Stimulated activated CD8-positive, alpha-beta memory T cell treated with anti-CD3 and anti-CD28 coated beads, Interleukin-12 subunit alpha, Interleukin-12 subunit beta, amount 100 ng/mL, for 24 hours (primary cell): ENCODE data around the gene RERE.

Experiments used
- DNase-seq: peaks from one replicate; pipeline ENCODE4 v3.0.0-alpha.2; 2020; ENCODE audit errors: extremely low read depth

The RERE gene

DNA sequence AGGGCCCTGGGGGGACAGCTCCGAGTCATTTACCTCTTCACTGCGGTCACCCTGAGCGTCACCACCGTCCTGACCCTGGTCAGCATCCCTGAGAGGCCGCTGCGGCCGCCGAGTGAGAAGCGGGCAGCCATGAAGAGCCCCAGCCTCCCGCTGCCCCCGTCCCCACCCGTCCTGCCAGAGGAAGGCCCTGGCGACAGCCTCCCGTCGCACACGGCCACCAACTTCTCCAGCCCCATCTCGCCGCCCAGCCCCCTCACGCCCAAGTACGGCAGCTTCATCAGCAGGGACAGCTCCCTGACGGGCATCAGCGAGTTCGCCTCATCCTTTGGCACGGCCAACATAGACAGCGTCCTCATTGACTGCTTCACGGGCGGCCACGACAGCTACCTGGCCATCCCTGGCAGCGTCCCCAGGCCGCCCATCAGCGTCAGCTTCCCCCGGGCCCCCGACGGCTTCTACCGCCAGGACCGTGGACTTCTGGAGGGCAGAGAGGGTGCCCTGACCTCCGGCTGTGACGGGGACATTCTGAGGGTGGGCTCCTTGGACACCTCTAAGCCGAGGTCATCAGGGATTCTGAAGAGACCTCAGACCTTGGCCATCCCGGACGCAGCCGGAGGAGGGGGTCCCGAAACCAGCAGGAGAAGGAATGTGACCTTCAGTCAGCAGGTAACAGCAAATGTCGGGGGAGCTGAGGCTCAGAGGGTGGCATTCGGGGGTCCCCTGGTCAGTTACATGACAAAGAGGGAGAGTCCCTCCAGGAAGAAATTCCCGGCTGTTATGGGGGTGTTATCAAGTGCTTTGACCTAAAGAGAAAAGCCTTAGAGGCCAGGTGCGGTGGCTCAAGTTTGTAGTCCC is 486.9 kb downstream of the RERE start:
- DNase-seq, result no peak

DNA sequence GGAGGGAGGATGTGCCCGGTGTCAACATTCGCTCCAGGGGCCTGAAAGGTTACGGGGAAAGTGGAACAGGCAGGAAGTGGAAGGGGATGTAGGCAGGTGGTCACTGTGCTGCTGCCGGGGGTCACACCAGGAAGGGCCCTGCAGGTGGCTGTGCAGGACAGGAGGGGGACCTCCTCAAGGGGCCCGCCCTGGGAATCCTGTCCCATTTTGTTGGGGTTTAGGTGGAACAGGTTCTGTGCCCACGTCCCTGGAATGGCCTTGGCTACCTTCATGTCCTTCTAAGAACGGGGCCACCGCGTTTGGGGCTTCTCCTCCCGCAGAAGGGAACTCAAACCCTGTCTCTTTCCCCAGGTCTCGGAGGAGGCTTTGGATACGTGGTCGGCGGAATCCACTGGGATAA is 487.6 kb downstream of the RERE start:
- no peak for DNase-seq

DNA sequence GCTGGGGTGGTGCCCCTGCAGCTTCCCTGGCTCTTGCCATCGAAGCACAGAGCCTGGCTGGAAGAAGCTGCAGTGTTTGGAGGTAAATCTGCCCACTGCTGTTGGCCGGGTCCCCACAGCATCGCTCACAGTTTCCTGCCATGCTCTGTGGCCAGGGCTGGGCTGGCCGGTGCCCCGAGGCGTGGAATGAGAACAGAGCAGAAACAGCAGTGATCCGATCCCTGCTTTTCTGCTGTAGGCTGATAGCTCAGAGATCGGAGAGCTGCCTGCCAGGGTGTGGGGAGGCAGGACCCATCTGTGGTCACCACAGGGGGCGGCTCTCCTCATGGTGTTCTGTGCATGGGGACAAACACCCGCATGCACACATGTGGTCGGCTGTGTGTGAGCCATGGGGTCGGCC is 488.0 kb downstream of the RERE start:
- no peak for DNase-seq

DNA sequence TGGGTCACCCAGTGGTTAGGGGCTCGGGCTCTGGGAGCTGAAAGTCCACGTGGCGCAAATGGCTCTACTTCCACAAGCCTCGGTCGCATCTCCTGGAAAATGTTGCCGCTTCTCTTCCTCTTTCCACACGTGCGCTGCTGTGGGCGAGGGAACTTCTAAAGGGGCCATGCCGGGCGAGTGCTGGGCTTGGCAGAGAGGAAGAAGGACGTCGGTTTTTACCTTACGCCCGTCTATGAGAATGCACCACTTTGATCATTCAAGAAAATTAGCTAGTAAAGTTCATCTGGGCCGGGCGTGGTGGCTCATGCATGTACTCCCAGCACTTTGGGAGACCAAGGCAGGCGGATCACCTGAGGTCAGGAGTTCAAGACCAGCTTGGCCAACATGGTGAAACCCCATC is 489.2 kb downstream of the RERE start:
- DNase-seq, result no peak

DNA sequence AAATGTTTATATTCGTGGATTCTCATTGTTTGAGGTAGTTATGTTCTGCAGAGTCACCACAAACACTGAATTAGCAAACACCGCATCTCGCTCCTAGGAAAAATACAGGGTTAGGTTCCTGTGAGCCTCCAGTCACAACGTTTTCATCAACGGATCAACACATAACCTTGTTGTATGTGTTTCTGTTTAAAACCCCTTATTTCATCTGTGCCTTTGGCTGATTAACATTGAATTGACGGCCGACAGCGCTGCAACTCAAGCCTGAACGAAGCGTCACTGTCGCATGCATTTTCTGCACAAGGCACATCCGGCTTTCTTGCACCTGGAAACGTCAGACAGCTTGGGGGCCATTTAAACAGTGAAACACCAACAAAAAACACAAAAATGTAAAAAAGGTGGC is 491.2 kb downstream of the RERE start:
- DNase-seq, result no peak

GRCh38 chr1:8325771-8326170 is 491.7 kb downstream of the RERE start:
- no peak for DNase-seq

DNA sequence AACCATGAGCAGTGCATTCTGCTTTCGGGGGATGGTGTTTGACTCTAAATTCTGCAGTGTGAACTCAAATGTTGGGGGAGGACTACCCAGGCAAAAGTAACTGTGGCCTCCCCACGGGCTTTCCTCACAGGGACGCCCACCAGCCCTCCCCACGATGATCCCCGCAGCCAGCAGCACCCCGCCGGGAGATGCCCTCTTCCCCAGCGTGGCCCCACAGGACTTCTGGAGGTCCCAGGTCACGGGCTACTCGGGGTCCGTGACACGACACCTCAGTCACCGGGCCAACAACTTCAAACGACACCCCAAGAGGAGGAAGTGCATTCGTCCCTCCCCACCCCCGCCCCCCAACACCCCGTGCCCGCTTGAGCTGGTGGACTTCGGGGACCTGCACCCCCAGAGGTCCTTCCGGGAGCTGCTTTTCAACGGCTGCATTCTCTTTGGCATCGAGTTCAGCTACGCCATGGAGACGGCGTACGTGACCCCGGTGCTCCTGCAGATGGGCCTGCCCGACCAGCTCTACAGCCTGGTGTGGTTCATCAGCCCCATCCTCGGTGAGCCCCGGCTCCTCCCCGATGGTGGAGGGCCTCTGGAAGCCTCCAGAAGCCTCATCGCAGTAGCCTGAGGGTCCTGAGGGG is 493.1 kb downstream of the RERE start:
- no peak for DNase-seq

DNA sequence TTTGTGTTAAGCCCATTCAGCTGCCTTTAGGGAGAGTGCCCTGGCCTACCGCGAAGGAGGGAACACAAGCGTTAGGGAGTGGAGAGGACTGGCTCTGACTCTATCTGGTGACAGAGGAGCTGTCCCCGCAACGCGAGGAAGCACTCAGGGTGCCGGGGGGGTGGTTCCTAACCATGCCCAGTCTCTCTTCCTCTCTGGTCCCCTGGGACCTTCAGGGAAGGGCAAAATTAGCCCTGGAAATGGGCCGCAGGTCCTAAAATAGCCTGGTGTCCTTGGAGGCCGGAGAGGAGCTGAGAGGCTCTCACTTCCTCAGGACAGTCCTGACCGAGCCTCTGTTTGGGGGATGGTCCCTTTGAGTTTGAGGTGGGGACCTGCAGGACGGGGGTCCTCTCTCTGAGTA is 493.7 kb downstream of the RERE start:
- DNase-seq, result no peak

DNA sequence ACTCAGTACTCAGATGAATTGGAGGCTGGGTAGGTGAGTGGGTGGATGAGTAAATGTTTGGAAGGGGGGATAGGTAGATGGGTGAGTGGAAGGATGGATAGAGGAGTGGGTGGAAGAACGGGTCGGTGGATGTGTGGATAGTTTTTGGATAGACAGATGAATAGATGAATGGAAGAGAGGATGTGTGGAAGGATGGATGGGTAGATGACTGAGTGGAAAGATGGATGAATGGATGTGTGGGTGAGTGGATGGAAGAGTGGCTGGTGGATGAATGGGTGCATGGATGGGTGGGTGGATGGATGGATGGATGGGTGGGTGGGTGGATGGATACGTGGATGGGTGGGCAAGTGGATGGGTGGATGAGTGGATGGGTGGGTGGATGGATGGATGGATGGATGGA is 495.8 kb downstream of the RERE start:
- DNase-seq, result no peak

GRCh38 chr1:8318436-8318835 is 499.0 kb downstream of the RERE start:
- no peak for DNase-seq

DNA sequence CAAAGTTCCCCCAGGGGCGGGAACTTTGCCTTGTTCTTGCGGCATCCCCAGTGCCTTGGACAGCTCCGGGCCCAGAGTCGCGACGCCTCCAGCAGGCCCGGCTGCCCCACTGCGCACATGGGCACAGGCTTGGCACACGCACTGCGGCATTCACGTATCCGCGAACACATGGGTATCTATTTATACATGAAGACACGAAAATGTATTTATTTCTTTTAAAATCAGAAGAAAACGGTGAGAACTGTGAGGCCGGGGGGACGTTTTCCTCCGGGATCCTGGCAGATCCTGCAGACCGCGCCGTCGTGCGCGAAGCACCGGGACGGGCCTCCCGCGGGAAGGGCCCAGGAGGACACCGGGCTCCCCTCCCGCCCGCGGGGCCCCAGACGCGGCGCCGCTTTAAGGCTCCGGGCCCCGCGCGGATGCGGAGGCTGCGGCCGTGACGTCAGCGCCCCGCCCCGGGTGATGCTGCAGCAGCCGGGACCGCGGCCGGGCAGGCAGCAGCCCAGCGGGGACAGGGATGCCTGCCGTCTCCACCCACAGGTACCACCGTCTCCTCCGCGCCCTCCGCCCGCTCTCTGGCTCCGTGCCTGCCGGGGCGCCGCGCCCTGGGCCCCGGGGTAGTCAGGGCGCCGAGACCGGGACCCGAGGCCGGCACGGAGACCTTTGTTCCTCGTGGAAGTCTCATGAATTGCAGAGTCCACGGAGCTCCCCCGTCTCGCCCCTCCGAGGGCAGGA is 499.6 kb downstream of the RERE start, which contains the start of gene SLC45A1:
Gene SLC45A1 (plus strand): TSS at position 468 of the 735 bp plus-strand sequence. CDS start 6,216 bp downstream, outside the sequence.
- peak; percentile 59 for DNase-seq

GRCh38 chr1:8315573-8316475 is 501.6 kb downstream of the RERE start:
- no peak for DNase-seq

DNA sequence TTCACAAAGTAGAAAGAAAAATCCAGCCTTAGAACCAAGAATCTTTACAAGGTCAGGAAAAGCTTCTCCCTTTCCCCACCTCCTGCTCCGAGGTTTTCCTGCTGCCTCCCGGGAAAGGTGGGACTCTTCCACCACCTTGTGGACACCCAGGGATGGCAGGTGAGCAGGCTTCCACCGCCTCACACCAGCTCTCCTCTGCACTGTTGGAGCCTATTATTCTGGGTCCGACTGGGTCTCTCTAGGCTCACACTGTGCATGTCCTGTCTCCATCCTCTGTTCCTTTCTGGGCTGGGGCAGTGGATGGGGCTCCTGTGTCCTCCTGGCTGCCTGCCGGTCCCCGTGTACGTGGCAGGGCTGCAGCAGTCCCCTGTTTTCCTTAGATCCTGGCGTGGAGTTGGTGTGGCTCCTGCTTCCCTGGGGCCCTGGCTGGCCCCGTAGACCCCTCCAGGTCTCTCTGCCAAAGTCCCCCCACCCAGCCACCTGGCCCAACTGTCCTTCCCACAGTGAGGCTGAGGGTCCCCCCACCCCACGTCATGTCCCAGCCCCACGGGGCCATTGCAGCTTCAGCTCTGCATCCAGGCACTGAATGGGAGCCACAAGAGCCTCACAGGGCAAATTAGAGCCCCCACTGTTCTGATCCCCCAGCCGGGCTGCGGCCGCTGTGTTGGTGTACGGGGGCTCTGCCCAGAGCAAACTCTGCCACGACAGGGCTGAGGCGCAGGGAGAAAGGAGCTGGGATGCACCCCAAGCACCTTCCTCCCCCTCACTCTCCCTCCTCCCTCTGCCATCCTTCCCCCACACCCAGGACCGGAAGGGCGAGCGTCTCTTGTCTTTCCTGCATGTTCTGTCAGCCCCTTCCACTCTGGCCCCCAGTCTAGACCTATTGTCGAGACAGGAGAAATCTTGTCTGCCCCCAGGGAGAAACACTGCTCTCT is 502.8 kb downstream of the RERE start:
- DNase-seq, result no peak

DNA sequence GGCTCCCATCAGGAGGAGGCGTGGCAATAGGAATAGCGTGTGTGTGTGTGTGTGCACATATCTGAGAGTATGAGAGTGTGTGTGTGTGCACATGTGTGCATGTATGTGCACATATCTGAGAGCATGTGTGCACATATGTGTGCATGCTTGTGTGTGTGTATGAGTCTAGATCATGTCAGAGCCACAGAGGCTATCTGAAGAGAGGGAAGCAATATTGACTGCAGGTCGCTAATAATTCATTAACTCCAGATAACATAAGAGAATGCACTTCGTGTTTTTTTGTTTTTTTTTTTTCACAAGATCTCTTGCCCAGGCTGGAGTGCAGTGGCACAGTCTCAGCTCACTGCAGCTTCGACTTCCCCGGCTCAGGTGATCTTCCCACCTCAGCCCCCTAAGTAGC is 504.2 kb downstream of the RERE start:
- no peak for DNase-seq

DNA sequence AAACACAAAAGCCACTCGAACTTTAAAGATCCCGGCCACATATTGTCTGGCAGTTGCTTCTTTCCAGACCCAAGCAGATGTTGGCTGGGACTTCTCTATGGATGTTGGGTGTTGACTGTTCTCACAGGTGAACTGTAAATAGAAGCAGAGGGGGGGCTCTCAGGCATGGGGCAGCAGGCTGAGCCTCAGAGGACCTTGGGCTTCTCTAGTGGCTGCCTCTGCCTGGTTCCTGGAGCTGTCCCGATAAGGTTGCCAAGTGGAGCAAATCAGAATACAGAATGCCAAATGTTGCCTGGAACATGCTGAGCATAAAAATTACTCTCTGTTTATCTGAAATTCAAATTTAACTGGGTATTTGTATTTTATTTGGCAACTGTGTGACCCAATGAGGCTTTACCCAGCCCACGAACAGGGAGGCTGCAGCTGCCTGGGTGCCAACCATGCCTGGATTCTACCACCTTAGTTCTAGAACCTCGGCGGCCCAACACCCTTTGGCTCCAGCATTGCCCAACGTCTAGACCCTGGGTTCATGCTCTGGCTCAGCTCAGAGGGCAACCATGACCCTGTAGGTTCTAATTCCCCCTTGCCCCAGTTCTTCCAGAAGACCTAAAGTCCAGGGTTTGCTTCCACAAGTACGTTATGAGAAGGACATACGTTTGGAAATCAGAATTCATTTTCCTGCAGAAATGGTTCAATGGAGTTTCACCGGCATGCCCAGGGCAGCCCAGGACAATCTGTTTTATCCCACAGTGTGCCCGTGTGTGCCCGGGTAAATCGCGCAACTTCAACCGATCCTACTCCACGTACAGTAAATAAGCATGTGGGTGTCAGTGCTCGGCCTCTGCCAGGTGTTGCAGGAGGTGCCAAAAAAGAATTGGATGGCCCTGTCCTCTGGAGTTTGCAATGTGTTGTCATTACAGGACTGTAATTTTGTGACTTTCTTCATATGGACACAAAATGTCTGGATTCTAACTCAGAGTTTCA is 504.9 kb downstream of the RERE start:
- DNase-seq, result no peak

DNA sequence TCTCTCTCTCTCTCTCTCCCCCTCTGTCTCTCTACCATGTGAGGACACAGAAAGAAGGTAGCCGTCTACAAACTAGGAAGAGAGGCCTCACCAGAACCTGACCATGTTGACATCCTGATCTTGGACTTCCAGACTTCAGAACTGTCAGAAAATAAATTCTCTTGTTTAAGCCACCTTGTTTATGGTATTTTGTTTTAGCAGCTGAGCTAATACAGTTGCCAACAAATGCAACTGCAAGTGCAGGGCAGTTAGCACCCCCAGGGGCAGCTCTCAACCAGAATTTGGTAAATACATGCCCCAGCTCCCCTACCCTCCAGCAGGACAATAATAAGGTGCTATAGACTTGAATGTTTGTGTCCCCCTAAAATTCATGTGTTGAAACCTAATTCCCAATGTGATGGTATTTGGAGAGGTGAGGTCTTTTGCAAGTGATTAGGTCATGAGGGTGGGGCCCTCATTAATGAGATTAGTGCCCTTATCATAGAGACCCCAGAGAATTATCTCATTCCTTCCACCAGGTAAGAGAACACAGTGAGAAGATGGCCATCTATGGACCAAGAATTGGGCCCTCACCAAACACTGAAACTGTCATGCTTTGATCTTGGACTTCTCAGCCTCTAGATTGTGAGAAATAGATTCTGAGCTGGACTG is 506.2 kb downstream of the RERE start:
- no peak for DNase-seq

GRCh38 chr1:8307628-8308027 is 509.8 kb downstream of the RERE start:
- no peak for DNase-seq

DNA sequence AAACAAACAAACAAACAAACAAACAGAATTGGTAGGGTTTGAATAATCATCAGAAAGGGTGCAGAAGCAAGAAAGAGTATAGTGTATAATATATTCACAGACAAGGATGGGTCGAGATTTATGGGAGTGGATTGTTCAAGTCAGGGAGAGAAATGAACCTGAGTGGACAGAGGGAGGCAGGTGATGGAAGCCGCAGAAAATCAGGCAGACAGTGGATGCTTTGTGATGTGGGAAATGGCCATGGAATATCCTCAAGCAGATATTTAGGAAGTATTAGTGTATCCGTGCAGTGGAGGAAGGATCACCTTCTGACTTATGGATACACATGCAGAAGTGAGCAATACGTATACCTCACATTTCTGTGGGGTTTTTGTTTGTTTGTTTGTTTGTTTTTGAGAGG is 513.6 kb downstream of the RERE start:
- DNase-seq, result no peak

DNA sequence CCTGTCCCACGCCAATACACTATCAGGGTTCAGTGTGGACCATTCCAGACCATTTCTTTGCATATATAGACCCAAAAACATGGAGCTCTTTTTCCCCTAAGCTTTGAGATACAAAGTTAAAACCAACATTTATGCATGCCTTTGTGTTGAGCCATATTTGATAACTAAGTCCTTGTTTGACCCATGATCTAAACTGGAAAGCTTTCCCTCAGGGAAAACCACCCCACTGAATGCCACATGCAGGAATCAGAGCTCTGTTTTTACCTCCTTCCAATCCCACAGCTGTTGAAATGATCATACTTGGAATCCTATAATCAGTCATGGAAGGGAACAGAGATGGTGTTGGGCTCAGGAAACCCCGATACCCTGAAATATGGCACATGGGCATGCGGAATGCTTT is 514.3 kb downstream of the RERE start:
- DNase-seq, result no peak
